ENCODE measurements around the gene PPP3CB.

The PPP3CB gene

GRCh38 chr10:73495884-73496674 lies at the start of gene PPP3CB:
TSS of gene PPP3CB (minus strand) at chr10:73496024. CDS start at chr10:73495889, 135 bp downstream.
- DNase-seq = peak; percentile 92 to 95

DNA sequence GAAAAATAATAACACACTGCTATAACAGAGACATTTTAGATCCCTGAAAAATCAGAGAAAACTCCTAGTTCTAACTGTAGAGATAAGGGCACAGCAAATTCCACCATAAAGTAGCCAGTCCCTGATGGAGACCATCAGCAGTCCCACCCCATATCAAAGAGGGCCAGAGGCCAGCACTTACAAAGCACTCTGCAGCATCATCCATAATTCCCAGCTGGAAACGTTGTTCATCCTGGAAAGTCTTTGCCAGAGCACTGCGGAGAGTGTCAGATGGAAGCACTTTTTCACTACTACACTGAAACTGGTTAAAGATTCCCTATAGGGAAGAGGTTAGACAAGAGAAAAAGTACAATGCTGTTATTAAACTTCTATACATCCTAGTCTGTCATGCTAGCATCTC lies 49.5 kb upstream of the PPP3CB start:
- no peak for DNase-seq

DNA sequence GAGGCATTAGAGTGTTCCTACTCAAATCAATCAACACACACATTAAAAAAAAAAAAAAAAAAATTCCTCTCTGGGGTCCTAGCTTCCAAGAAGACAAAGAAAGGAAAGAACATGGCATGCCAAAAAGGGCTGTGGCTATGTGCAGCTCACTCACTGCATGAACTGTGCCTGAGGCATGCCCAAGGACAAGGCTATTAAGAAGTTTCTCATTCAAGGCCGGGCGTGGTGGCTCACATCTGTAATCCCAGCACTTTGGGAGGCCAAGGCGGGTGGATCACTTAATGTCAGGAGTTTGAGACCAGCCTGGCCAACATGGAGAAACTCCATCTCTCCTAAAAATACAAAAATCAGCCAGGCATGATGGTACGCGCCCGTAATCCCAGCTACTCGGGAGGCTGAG lies 41.9 kb upstream of the PPP3CB start:
- DNase-seq = no peak

DNA sequence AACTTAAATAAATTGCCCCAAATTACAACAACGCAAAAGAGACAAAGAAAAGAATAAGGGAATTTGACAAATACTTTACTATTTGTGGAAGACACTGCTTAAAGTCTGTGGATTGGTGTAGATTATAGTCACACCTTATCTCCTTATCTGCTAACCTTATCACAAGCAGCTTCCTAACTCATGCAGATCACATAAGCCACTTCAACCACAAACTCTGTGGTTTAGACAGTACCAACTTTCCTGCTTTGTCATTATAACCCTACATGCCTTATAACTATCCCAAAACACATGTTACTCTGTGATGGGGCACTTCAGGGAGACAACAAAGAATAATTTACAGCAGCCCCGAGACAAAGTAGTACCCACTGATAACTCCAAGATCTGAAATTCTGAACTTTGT lies 41.5 kb upstream of the PPP3CB start:
- peak in 1 of 2 donors; percentile 18 for DNase-seq

DNA sequence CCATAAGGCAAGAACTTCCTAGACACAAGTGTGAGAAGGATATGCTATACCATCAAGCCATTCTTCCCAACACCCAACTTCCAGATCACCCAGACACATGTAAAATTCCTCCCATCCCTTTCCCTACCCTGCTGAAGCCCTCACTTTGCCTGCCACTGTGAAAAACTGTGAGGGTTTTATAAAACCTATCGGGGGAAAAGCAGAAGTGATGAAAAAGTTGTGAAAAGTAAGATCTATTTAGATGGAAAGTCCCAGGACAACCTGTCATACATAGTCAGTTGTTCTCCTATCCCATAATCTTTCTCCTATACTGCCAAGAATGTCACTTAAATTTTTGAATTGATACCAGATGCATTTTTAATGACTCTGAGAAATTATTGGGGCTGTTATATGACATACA lies 39.0 kb upstream of the PPP3CB start:
- no peak for DNase-seq

- peak; percentile 54 to 81 for DNase-seq
These were observed 33.4 kb upstream of the PPP3CB start for GRCh38 chr10:73529089-73529832.

DNA sequence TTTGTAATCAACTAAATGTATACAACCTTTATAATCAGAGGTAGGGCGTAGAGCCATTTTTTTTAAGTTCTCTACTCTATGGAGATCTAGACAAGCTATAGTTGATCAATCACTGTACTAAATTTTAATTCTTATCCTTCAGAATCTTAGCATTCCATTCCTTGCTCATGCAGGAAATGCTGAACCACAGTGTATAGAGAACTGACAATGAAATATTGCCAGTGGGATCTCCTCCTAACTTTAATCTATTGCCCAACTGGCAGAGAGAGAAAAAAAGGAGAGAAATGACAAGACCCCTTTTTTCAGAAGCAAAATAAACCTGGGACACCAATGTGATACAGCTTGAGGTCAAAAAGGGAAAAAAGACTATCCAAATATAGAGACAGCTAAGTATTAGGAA lies 26.4 kb upstream of the PPP3CB start:
- no peak for DNase-seq

DNA sequence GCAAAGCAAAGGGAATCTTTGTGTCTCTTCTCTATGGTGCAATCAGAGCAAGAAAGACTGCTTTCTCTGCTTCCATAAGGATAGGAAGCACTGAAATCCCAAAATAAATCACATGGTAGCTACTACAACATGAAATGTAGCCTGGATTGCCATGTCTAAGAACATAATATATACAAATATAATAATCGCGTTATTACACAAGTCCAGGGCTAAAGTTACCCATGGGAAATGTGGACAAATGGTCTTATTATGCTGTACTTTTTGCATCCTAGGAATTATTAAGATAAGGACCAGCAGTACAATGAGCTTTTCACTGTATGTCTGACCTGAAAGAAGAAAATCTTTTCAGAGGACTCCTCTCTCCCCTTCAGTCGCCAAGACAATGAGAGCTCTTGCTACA lies 23.5 kb upstream of the PPP3CB start:
- DNase-seq = no peak

DNA sequence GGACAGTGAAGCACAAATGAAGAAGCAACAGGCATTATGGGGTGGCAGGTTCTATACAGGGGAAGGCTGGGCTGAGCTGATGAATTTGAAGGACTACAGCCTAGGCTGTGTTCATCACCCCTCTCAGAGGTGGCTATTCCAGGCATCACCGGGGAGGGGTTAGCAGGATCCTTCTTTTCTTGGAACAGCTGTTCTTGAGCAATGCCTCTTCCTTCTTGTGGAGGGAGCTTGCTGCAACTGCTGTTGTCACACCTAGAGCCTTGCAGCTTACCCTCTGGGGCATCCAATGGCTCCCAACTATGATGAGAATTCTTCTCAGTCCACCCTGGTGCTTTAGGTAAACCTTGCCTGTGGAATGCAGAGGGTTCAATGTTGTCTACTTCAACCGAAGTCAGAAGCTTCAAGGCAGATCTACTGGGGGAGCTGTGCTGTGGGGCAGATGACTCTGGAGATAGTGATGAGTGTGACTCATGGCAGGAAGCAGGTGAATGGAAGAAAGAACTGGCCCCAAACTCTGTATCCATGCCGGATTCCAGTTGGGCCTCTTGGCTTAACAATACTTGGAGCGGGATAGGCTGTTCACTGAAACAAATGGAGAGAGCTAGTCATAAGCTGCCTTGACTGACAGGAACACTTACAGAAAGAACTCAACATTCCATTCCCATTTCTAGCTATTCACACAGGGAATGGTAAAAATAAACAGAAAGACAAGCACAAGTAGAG lies 21.5 kb upstream of the PPP3CB start:
- DNase-seq = no peak

GRCh38 chr10:73512207-73512743 lies 16.5 kb upstream of the PPP3CB start:
- no peak for DNase-seq

GRCh38 chr10:73509695-73510094 lies 13.9 kb upstream of the PPP3CB start:
- no peak for DNase-seq

DNA sequence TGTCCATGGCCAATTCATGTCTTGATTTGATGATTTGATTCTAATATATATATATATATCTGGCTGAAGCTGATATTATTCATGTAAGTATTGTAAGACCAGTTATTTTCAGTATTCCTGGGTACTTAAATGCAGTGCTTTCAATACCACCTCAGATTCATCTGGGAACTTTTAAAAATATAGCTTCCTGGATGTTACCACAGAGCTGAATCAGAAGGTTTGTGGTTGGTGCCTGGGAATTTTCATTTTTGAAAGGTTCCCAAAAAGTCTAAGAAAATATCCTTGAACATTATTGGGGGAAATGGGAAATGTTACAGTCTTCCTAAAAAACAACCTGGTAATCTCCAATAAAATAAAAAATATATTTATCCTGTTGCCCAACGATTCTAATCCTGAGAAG lies 10.7 kb upstream of the PPP3CB start:
- no peak for DNase-seq

- DNase-seq = no peak
These were observed 10.2 kb upstream of the PPP3CB start for GRCh38 chr10:73506074-73506473.

DNA sequence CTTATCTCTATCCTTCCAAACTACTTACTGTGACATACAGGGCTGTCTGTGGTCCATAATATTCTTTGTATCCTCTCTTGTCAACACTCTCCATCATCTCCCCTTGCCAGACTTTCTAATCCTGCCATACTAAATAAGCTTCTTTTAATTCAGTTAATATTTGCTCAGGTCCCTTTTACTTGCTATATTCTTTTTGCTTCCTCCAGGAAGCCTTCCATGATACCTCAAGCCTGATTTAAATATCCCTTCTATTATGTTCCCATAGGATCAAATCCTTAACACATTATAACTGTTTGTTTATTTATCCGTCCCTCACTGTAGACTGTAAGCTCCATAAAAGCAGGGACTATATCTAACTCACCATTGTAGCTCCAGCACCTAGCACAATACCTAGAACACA lies 7.2 kb upstream of the PPP3CB start:
- no peak for DNase-seq

DNA sequence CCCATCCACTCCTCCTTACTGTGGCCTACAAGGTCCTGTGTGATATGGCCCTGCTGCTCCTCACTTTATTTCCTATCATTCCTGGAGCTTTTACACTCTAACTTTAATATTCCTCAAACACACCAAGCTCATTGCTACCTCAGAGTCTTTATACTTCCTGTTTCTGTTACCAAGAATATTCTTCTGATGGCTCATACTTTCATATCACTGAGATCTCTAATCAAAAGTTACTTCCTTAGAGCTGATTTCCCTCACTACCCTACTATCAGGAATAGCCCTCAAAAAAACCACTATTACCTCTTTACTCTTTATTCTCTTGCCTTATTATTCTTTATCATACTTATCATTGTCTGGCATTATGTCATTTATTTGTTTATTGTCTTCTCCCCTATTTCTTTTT lies 5.8 kb upstream of the PPP3CB start:
- peak in 1 of 2 donors; percentile 37 for DNase-seq

GRCh38 chr10:73497623-73498022 lies 1.8 kb upstream of the PPP3CB start:
- DNase-seq = no peak

DNA sequence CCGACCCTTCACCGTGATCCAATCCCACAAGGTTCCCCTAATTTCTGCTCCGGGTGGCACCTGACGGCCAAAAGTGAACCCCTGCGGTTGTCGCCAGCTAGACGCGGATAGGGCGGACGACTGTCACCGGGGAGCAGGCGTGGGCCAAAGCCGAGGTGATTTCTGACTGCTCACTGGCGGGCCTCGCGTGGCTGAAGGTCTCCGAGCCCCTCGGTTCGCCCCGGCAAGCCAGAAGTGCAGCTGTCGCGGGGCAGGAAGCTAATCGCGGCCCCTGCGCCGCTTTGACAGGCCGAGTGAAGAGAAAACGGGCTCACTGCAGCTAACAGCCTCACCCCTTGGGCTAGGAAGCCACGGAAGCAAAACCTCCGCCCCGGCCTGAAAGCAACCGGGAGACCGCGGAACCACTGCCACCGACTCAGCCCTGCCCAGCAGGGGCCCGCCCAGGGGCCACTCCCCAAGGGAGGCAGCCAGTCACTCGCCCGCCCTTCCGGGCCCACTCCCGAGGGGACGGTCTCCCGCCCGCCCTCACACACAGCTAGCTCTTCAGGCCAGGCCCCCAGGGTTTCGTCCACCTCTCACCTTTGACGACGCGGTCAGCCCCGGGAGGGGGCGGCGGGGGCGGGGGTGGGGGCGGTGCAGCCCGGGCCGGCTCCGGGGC lies 469 bp downstream of the PPP3CB start:
- DNase-seq = peak; percentile 91 to 92

GRCh38 chr10:73494877-73495225 lies 973 bp downstream of the PPP3CB start:
- no peak for DNase-seq

DNA sequence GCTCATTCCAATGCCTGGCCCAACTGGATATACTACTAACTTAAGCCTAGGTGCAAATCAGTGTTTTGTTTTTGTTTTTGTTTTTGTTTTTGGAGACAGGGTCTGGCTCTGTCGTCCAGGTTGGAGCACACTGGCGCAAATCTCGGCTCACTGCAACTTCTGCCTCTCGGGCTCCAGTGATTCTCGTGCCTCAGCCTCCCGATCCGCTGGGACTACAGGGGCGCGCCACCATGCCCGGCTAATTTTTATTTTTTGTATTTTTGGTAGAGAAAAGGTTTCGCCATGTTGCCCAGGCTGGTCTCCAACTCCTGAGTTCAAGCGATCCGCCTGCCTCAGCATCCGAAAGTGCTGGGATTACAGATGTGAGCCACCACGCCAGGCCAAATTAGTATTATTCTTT lies 1.6 kb downstream of the PPP3CB start:
- no peak for DNase-seq

DNA sequence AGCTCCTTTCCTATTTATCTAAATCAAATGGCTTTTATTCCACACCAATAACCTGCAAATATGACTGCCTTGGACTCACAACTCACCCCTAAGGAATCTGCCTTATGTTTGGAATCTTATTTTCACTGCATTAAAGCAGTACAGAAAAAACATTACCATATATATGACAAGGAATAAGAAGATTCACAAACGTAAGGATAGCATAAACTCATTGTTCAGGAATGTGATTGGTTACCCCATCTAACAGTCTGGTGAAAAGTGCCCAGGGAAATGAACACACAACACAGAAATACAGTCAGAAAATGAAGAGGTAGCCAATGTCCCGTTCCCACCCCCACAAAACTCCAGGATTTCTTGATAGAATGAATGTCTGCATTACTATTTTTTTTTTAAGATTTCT lies 2.0 kb downstream of the PPP3CB start:
- no peak for DNase-seq

DNA sequence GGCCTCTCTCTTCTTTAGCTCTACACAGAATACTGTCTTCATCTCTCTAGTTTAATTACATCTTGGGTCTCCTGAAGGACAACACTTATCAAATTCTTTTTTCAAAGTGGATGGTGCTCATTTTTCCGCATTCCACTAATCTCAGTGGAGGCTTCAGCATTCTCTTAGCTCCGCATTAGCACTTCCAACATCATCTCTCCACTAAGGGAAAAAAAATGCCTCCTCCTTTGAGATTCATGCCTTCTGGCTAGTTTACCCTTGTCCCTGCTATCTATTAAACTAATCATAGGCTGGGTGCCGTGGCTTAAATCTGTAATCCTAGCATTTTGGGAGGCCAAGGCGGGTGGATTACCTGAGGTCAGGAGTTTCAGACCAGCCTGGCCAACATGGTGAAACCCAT lies 9.2 kb downstream of the PPP3CB start:
- no peak for DNase-seq

DNA sequence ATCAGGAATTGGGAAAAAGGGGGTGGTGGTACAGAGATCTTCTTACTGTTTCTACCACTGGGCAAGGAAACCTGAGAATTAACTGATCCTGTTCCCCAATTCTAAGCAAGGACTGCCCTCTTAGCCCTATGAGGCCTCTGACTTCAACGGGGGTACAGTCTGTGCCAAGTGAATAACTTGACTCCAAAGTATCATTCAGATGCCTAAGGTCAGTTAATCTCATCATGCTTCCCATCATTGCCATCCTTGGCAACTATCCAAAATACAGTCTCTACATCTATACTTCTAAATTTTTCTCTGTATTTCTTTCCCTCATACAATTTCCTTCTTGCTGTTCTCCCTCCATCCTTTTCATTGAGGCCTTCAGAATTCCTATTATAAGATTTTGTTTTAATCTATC lies 10.5 kb downstream of the PPP3CB start:
- DNase-seq = no peak

GRCh38 chr10:73480158-73480557 lies 15.7 kb downstream of the PPP3CB start:
- no peak for DNase-seq
